ENCODE results near the gene SGK1.
"Not testable (repeated sequence)": the region's sequence is repeated elsewhere in the genome, so short reads cannot be mapped to it uniquely, and the experiment has no call there.

The SGK1 gene

GRCh38 chr6:134245706-134246105 is 72.2 kb downstream of the SGK1 start:
- TF ChIP-seq POLR2A (IDR thresholded peaks at IDR 0.05; ENCODE audit: low read depth, low read length) = no peak
- DNase-seq (ENCODE audit: insufficient read length, low spot score) = no peak
- no peak for FAIRE-seq

DNA sequence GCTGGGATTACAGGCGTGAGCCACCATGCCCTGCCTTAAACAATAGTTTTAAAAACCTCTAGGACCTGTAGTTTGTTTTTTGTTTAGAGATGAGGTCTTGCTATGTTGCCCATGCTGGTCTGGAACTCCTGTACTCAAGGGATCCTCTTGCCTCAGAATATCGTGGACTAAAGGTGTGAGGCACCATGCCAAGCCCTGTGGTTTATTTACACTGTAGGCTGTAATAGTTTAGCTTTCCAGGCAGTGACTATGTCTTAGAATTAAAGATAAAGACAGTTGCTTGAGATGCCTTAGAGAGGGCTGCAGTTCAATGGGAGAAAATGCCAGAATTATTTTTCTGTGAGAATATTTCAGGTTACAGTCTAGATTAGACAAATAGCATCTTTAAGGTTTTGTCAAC is 72.9 kb downstream of the SGK1 start:
- FAIRE-seq (no peak), DNase-seq (ENCODE audit: insufficient read length, low spot score) (no peak)
- TF ChIP-seq POLR2A (IDR thresholded peaks at IDR 0.05; ENCODE audit: low read depth, low read length) = no peak

DNA sequence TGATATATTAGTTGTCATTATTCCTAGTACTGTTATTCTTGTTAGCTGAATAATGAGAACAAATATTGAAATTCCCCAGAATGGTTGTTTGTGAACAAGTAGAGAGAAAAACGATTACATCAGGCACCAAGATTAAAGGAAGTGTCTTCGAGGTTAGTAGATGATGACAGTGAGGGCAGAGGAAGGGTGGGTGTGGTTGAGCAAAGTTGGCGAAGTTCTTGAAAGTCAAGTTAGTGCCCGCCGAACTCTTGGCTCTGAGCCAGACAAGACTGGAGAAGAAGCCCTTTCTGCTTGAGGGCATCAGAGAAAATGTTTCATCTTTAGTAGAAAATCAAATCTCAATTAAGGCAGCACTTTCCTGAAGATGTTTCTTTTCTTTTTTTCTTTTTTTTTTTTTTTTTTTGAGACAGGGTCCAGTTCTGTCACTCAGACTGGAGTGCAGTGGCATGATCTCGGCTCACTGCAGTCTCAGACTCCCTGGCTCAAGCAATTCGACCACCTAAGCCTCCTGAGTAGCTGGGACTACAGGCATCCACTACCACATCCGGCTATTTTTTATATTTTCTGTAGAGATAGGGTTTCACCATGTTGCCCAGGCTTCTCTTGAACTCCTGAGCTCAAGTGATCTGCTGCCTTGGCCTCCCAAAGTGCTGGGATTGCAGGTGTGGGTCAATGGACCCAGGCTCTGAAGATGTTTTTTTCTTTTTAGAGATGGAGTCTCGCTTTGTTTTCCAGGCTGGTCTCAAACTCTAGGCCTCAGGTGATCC is 77.1 kb downstream of the SGK1 start:
- FAIRE-seq = no peak
- no peak for TF ChIP-seq POLR2A (IDR thresholded peaks at IDR 0.05; ENCODE audit: low read depth, low read length)
- DNase-seq (ENCODE audit: insufficient read length, low spot score) = no peak

DNA sequence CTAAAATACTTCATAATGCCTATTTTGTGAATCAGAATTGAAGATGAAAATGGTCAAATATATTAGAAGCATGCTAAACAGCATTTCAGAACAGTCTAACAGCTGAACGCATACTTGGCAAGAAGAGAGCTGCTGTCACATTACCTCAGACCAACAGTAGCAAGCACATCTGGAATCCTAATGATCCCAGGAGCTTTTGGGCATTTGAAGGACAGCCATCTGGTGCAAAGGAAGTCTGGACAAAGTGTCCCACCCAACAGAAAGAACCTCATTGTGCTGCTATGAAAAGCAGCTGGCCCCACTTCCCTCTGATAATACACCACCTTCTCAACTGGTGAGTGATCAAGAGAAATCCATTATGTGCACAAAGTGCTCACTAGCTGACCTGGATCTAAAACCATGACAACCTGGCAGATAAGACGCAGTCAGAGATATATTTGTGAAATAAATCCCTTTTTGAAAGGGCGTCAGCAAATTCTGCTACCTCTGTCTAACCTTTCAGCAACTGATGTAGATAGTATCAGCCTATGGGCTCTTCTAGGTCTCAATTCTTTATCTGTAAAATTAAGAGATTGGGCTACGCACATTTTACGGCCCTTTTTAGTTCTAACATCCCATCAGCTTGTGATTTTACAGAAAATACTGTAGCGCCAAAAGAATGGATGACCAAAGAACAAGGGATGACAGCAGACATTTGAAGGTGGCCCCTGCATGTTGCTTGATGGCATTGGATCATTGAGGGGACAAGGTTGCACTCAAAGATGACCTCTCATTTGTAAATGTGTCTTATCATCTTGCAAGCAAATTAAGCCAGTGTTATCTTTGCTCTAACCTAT is 78.7 kb downstream of the SGK1 start:
- no peak for TF ChIP-seq POLR2A (IDR thresholded peaks at IDR 0.05; ENCODE audit: low read depth, low read length)
- DNase-seq (ENCODE audit: insufficient read length, low spot score) (no peak), FAIRE-seq (no peak)

- FAIRE-seq = no peak
- no peak for TF ChIP-seq POLR2A (IDR thresholded peaks at IDR 0.05; ENCODE audit: low read depth, low read length)
- DNase-seq (ENCODE audit: insufficient read length, low spot score) = no peak
Measured at GRCh38 chr6:134238006-134238405, 79.9 kb downstream of the SGK1 start.

DNA sequence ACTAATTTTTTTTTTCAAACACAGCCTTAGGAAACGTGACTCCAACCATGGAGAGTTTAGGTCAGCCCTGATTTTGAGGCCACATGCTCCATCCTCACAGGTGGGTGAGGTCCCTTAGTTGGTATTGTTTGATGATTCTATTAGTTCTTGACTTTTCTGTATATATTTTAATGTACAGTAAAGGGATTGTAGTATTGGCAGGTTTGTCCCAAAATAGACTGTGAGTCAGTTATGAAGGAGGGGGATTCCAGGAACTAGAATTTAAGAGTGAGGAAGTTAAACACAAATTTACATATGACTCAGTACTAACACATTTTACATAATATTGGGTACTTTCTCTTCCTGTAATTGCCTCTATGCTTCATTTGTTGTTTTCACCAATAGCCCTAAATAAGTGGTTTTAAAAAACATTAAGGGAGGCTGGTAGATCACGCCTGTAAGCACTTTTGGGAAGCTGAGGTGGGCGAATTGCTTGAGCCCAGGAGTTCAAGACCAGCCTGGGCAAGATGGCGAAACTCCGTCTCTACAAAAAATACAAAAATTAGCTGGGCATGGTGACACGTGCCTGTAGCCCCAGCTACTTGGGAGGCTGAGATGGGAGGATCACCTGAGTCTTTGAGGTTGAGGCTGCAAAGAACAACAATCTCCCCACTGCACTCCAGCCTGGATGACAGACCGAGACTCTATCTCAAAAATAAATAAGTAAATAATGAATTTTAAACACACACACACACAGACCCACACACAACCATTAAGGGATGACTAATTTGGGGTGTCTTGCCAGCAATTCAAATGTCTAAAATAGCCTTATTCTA is 81.8 kb downstream of the SGK1 start:
- no peak for DNase-seq (ENCODE audit: insufficient read length, low spot score)
- no peak for FAIRE-seq
- no peak for TF ChIP-seq POLR2A (IDR thresholded peaks at IDR 0.05; ENCODE audit: low read depth, low read length)

- not testable (repeated sequence) for FAIRE-seq; DNase-seq (ENCODE audit: insufficient read length, low spot score)
Measured at GRCh38 chr6:134235334-134235733, 82.6 kb downstream of the SGK1 start.

DNA sequence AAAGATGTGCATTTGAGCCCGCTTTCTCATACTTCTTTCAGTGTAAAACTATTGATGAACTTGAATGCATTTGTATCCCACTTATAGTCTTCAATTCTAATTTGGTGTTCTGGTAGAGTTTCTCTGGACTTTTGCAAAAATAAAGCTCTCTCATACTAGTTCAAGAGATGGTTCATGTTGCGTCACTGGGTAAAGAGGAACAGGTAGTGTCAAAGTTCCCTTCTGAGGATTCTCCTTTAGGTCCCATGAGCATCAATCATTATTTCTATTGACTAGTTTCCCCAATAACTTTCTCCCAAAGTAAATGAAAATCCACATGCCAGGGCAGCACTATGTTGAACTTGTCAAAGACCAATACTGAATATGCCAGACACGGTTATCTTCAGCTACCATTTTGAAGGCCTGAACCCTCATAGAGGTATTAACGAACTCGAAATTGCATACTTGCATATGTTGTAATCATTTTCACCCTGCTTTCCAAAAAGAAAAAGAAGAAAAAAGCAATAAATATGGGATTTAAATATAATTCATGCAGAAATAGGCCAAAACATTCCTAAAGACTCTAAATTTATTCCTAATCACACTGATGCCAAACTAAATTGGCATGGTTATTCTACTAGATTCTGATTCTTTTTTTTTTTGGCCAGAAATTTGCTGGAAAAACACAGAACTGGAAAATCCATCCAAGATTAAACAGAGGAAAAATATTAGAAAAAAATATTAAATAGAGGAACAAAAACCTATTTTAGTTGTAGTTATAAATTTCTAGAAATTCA is 84.5 kb downstream of the SGK1 start:
- no peak for TF ChIP-seq POLR2A (IDR thresholded peaks at IDR 0.05; ENCODE audit: low read depth, low read length)
- DNase-seq (ENCODE audit: insufficient read length, low spot score) (no peak), FAIRE-seq (no peak)

DNA sequence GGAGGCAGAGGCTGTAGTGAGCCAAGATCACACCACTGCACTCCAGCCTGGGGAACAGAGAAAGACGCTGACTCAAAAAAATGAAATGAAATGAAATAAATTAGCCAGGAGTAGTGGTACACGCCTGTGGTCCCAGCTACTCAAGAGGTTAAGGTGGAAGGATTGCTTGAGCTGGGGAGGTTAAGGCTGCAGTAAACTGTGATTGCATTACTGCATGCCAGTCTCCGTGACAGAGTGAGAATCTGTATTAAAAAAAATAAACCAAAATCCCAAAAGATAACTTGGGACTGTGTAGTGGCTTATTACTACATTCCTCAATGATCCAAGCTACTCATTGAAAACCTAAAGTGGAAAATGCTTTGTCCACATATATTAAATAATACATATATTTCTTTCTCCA is 87.0 kb downstream of the SGK1 start:
- no peak for DNase-seq (ENCODE audit: insufficient read length, low spot score)
- TF ChIP-seq POLR2A (IDR thresholded peaks at IDR 0.05; ENCODE audit: low read depth, low read length) = no peak
- no peak for FAIRE-seq

DNA sequence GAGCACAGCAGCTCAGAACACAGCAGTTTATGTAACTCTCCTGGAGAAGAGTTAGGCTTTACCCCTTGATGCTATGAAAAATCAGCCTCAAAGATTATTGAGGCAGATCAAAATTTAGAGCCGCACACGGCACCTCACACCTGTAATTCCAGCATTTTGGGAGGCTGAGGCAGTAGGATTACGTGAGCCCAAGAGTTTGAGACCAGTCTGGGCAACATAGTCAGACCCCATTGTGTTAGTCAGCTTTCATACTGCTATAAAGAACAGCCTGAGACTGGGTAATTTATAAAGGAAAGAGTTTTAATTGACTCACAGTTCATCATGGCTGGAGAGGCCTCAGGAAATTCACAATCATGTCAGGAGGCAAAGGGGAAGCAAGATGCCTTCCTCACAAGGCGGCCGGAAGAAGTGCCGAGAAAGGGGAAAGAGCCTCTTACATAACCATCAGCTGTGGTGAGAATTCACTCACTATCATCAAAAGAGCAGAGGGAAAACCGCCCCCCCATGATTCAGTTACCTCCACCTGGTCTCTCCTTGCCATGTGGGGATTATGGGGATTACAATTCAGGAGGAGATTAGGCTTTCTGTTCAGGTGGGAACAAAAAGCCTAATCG is 87.7 kb downstream of the SGK1 start:
- FAIRE-seq = no peak
- no peak for TF ChIP-seq POLR2A (IDR thresholded peaks at IDR 0.05; ENCODE audit: low read depth, low read length)

DNA sequence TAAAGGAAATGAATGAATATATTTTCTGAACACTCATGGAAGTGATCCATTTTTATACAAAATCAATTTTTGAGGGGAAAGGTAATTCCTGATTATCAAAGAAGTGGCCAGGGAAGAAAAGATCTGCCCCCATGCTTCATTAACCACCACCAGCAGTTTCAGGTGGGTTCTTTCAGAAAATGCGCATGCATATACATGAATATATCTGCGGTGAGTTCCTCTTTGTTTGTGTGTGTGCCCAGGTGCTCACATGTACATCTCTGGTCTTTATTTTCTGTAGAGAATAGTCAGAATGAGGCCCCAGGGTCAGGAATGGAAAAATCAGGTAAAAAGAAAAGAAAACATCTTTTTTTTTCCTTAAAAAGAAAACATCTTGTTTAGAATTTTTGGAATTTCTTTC is 88.4 kb downstream of the SGK1 start:
- no peak for TF ChIP-seq POLR2A (IDR thresholded peaks at IDR 0.05; ENCODE audit: low read depth, low read length)
- FAIRE-seq (no peak), DNase-seq (ENCODE audit: insufficient read length, low spot score) (no peak)

More for the DNA sequence above, 87.7 kb downstream of the SGK1 start:
- DNase-seq (ENCODE audit: insufficient read length, low spot score) = no peak

DNA sequence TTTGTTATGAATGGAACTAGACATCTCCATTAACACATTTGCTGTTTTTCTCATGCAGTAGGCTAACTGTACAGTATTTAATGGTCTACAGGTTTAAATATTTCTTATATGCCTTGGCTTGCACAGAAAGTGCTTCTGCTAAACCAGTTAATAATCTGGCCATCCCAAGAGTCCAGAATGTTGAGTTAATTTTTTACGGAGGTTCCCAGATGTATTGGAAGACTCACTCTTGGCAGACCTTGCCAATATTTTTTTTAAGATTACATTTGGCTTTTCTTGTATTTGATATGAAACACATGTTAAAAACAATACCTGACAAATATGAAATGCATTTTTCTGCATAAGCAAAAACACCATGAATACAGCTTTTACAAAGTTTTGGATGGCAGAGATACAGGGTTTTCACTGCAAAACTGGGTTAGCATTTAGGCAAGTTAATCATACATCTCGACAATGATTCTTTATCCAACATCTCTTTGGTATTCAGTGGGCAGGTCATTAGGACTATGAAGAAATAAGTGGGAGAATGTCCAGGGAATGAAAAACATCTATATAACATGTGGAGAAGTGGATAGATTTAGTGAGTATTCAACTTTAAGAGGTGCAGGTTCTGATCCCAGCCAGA is 94.0 kb downstream of the SGK1 start:
- no peak for TF ChIP-seq POLR2A (IDR thresholded peaks at IDR 0.05; ENCODE audit: low read depth, low read length)
- DNase-seq (ENCODE audit: insufficient read length, low spot score) (no peak), FAIRE-seq (no peak)

GRCh38 chr6:134221250-134221649 is 96.7 kb downstream of the SGK1 start:
- no peak for FAIRE-seq
- no peak for DNase-seq (ENCODE audit: insufficient read length, low spot score)
- TF ChIP-seq POLR2A (IDR thresholded peaks at IDR 0.05; ENCODE audit: low read depth, low read length) = no peak

All from H54 (cell line).